ENCODE data around the gene REPIN1.

GRCh38 chr7:150374026-150374425 is 5.4 kb downstream of the REPIN1 start:
- no peak for TF ChIP-seq CTCF (IDR thresholded peaks at IDR 0.05; ENCODE audit: low read length)
- no peak for TF ChIP-seq EZH2 (IDR thresholded peaks at IDR 0.05; ENCODE audit: borderline replicate concordance, low read length)
